ENCODE results near the gene METTL3. TPM values are rescaled to one million over a fixed set of nuclear protein-coding genes. Genes with fewer than 3 reads are reported as not detected.

Gene METTL3
- total and polyA plus RNA-seq, 2 of the 13 experiments (the other 11 are each of a cell fraction or from before 2014, with no cell fraction given), result 123 to 130 TPM

DNA sequence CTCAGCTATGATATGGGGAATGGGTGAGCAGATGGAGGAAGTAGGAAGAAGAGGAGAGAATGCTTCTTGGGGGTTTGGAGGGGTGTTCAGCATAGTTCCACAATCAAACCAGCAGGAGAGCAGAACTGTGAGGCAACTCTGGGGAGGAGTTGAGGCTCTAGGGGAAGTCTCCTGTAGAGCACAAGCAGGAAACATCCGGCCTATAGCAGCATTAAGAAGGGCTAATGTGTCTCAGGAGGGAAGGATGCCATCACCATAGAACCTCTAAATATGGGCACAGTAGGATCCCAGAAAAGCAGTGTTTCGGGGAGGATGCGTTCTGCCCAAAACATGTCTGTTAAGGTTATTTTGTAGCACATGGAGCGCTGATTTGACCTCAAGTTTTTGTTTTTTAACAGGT lies 23.4 kb upstream of the METTL3 start (continued):
- TF ChIP-seq, protein P1, sequence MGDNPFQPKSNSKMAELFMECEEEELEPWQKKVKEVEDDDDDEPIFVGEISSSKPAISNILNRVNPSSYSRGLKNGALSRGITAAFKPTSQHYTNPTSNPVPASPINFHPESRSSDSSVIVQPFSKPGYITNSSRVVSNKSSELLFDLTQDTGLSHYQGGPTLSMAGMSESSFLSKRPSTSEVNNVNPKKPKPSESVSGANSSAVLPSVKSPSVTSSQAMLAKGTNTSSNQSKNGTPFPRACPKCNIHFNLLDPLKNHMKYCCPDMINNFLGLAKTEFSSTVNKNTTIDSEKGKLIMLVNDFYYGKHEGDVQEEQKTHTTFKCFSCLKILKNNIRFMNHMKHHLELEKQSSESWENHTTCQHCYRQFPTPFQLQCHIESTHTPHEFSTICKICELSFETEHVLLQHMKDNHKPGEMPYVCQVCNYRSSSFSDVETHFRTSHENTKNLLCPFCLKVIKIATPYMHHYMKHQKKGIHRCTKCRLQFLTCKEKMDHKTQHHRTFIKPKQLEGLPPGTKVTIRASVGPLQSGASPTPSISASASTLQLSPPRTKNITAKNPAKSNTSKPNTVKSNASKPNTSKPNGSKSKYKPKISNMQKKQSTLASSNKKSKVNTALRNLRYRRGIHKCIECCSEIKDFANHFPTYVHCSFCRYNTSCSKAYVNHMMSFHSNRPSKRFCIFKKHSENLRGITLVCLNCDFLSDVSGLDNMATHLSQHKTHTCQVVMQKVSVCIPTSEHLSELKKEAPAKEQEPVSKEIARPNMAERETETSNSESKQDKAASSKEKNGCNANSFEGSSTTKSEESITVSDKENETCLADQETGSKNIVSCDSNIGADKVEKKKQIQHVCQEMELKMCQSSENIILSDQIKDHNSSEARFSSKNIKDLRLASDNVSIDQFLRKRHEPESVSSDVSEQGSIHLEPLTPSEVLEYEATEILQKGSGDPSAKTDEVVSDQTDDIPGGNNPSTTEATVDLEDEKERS (CRISPR knock-in tag; IDR thresholded peaks at IDR 0.05), result 0 out of 2 replicates have a peak, but pooled peaks have one; percentile 52
- TF ChIP-seq, protein P2, sequence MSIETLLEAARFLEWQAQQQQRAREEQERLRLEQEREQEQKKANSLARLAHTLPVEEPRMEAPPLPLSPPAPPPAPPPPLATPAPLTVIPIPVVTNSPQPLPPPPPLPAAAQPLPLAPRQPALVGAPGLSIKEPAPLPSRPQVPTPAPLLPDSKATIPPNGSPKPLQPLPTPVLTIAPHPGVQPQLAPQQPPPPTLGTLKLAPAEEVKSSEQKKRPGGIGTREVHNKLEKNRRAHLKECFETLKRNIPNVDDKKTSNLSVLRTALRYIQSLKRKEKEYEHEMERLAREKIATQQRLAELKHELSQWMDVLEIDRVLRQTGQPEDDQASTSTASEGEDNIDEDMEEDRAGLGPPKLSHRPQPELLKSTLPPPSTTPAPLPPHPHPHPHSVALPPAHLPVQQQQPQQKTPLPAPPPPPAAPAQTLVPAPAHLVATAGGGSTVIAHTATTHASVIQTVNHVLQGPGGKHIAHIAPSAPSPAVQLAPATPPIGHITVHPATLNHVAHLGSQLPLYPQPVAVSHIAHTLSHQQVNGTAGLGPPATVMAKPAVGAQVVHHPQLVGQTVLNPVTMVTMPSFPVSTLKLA (IDR thresholded peaks at IDR 0.05), result 0 out of 2 replicates have a peak, but pooled peaks have one; percentile 43
- TF ChIP-seq ZNF260 (CRISPR knock-in tag; IDR thresholded peaks at IDR 0.05; ENCODE audit: borderline replicate concordance, low read depth), result no peak
- TF ChIP-seq ZNF547 (CRISPR knock-in tag; IDR thresholded peaks at IDR 0.05), result no peak

DNA sequence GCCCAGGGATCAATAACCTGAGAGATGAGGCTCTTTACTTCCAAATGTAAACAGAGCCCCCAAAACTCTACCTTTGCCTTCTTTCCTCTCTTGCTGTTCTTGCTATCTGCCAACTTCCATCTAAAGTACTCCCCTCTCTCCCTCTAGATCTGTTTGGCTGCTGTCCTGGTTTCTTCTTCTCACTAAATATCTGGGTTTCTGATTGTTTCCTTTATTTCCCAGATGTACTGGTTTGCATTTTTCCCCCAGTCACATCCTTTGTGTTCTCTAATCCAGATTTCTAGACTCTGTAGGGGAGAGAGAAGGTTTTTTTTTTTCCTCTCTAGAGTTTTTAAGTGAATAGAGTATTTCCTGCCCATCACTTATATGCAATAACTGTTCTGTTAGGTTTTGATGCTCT lies 22.2 kb upstream of the METTL3 start:
- Histone ChIP-seq H3K4me1 (ENCODE audit: insufficient read depth, low read length) (peaks cover 51% of the 10 kb centered on the region), H3K79me2 (ENCODE audit: insufficient read depth, low read length) (no peaks in the 10 kb centered on the region), H2AFZ (ENCODE audit: low read length) (no peak overlapping the region), H3K9me3 (ENCODE audit: low read length) (peaks cover 9% of the 10 kb centered on the region), H3K36me3 (replicated peaks in 1 of 2; ENCODE audit: control insufficient read depth in 1 of 2, insufficient read depth in 2 of 2, low read length in 2 of 2) (no peaks in the 10 kb centered on the region), H3K4me2 (ENCODE audit: low read depth, low read length) (no peak overlapping the region), H4K20me1 (ENCODE audit: insufficient read depth, low read length) (no peaks in the 10 kb centered on the region), H3K9ac (ENCODE audit: insufficient read depth, low read depth, low read length) (no peak overlapping the region), H3K27ac (ENCODE audit: extremely low read length, insufficient read depth, low read length) (no peak overlapping the region), H3K4me3 (replicated peaks in 1 of 3; ENCODE audit: insufficient read depth in 1 of 3, low read depth in 2 of 3, low read length in 3 of 3) (no peak overlapping the region), H3K27me3 (ENCODE audit: control insufficient read depth in 1 of 2, insufficient read depth in 2 of 2, low read length in 2 of 2) (peaks cover 1 to 26% of the 10 kb centered on the region in 2 experiments; a peak in 3 of 5 replicates)
- in situ Hi-C loops (cut with HindIII; ENCODE audit: extremely low pct_ligation_motif_present, low pct_unique_long_range_greater_than_20kb), result no loop called here
- CTCF ChIA-PET (ENCODE audit: low intra/inter-chr PET ratio, low total read pairs), result no interaction called here
- FAIRE-seq (no peak), ATAC-seq (no peak), DNase-seq (ENCODE audit: low spot score) (no peak)
- POLR2A ChIA-PET, result no interaction called here
- intact Hi-C loops (cut with micrococcal nuclease; ENCODE audit: unreplicated experiment), result no loop called here
- BruUV-seq (replicated peaks), result no TSS peak
- TF ChIP-seq, protein P3, sequence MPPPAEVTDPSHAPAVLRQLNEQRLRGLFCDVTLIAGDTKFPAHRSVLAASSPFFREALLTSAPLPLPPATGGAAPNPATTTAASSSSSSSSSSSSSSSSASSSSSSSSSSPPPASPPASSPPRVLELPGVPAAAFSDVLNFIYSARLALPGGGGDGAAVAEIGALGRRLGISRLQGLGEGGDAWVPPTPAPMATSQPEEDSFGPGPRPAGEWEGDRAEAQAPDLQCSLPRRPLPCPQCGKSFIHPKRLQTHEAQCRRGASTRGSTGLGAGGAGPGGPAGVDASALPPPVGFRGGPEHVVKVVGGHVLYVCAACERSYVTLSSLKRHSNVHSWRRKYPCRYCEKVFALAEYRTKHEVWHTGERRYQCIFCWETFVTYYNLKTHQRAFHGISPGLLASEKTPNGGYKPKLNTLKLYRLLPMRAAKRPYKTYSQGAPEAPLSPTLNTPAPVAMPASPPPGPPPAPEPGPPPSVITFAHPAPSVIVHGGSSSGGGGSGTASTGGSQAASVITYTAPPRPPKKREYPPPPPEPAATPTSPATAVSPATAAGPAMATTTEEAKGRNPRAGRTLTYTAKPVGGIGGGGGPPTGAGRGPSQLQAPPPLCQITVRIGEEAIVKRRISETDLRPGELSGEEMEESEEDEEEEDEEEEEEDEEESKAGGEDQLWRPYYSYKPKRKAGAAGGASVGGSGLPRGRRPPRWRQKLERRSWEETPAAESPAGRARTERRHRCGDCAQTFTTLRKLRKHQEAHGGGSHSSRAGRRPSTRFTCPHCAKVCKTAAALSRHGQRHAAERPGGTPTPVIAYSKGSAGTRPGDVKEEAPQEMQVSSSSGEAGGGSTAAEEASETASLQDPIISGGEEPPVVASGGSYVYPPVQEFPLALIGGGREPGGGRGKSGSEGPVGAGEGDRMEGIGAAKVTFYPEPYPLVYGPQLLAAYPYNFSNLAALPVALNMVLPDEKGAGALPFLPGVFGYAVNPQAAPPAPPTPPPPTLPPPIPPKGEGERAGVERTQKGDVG (CRISPR knock-in tag; IDR thresholded peaks at IDR 0.05; ENCODE audit: borderline replicate concordance), result no peak
- TF ChIP-seq, protein P4, sequence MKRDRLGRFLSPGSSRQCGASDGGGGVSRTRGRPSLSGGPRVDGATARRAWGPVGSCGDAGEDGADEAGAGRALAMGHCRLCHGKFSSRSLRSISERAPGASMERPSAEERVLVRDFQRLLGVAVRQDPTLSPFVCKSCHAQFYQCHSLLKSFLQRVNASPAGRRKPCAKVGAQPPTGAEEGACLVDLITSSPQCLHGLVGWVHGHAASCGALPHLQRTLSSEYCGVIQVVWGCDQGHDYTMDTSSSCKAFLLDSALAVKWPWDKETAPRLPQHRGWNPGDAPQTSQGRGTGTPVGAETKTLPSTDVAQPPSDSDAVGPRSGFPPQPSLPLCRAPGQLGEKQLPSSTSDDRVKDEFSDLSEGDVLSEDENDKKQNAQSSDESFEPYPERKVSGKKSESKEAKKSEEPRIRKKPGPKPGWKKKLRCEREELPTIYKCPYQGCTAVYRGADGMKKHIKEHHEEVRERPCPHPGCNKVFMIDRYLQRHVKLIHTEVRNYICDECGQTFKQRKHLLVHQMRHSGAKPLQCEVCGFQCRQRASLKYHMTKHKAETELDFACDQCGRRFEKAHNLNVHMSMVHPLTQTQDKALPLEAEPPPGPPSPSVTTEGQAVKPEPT (CRISPR knock-in tag; IDR thresholded peaks at IDR 0.05; ENCODE audit: low read depth), result no peak
- TF ChIP-seq, protein P5, sequence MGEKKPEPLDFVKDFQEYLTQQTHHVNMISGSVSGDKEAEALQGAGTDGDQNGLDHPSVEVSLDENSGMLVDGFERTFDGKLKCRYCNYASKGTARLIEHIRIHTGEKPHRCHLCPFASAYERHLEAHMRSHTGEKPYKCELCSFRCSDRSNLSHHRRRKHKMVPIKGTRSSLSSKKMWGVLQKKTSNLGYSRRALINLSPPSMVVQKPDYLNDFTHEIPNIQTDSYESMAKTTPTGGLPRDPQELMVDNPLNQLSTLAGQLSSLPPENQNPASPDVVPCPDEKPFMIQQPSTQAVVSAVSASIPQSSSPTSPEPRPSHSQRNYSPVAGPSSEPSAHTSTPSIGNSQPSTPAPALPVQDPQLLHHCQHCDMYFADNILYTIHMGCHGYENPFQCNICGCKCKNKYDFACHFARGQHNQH (CRISPR knock-in tag; IDR thresholded peaks at IDR 0.05), result no peak
- TF ChIP-seq HOXA9 (CRISPR knock-in tag; IDR thresholded peaks at IDR 0.05; ENCODE audit: borderline replicate concordance), result no peak
- no peak for TF ChIP-seq PITX1 (CRISPR knock-in tag; IDR thresholded peaks at IDR 0.05)
- no peak for TF ChIP-seq PTBP1 (IDR thresholded peaks at IDR 0.05; ENCODE audit: low read depth, low read length, poor library complexity, severe bottlenecking)
- no peak for TF ChIP-seq ZBTB21 (CRISPR knock-in tag; IDR thresholded peaks at IDR 0.05)
- no peak for TF ChIP-seq CBX5 (CRISPR knock-in tag; IDR thresholded peaks at IDR 0.05; ENCODE audit: borderline replicate concordance)
